ENCODE data around the gene FFAR2. TPM values are rescaled to one million over a fixed set of nuclear protein-coding genes. Genes with fewer than 3 reads are reported as not detected.

Gene FFAR2
- total and polyA plus RNA-seq, 4 donors: 0.25 to 0.84 (median 0.47) TPM

- no peak for TF ChIP-seq JUND (IDR thresholded peaks at IDR 0.05)
- TF ChIP-seq TAF1 (conservative IDR thresholded peaks at IDR 0.05): no peak
- TF ChIP-seq SP1 (IDR thresholded peaks at IDR 0.05): no peak
- no peak overlapping the region for H3K27ac ChIP-seq (ENCODE audit: low read depth in 1 of 2, low read length in 2 of 2)
- 79% methylated on average over 5 of the region's 5 CpGs for WGBS
- H3K36me3 ChIP-seq (ENCODE audit: control insufficient read depth in 4 of 4, insufficient read depth in 3 of 4, low read depth in 1 of 4, low read length in 3 of 4): no peaks in the 10 kb centered on the region
- H3K4me3 ChIP-seq (ENCODE audit: low read depth in 1 of 3, low read length in 3 of 3): no peak overlapping the region
- H3K9me3 ChIP-seq (ENCODE audit: control insufficient read depth in 4 of 4, low read length in 3 of 4): no peaks in the 10 kb centered on the region
- peaks cover 8 to 26% (median 16%) of the 10 kb centered on the region in 4 donors for H3K4me1 ChIP-seq (ENCODE audit: control insufficient read depth in 4 of 4, insufficient read depth in 4 of 4, low read length in 3 of 4)
- H3K9ac ChIP-seq (ENCODE audit: low read depth in 1 of 2, low read length in 2 of 2): no peak overlapping the region
- DNase-seq (ENCODE audit: low spot score): no peak
- no peaks in the 10 kb centered on the region for H3K27me3 ChIP-seq (ENCODE audit: control insufficient read depth in 4 of 4, insufficient read depth in 4 of 4, low read length in 3 of 4)
Observed at GRCh38 chr19:35438527-35438926, 9.5 kb upstream of the FFAR2 start.

- Histone ChIP-seq H3K4me3 (ENCODE audit: low read depth in 1 of 3, low read length in 3 of 3) (no peak overlapping the region), H3K36me3 (ENCODE audit: control insufficient read depth in 4 of 4, insufficient read depth in 3 of 4, low read depth in 1 of 4, low read length in 3 of 4) (no peaks in the 10 kb centered on the region), H3K27ac (ENCODE audit: low read depth in 1 of 2, low read length in 2 of 2) (no peak overlapping the region), H3K4me1 (ENCODE audit: control insufficient read depth in 4 of 4, insufficient read depth in 4 of 4, low read length in 3 of 4) (peaks cover 7 to 21% (median 12%) of the 10 kb centered on the region in 4 donors), H3K27me3 (ENCODE audit: control insufficient read depth in 4 of 4, insufficient read depth in 4 of 4, low read length in 3 of 4) (no peaks in the 10 kb centered on the region), H3K9ac (ENCODE audit: low read depth in 1 of 2, low read length in 2 of 2) (no peak overlapping the region), H3K9me3 (ENCODE audit: control insufficient read depth in 4 of 4, low read length in 3 of 4) (no peaks in the 10 kb centered on the region)
- TF ChIP-seq, protein P1, sequence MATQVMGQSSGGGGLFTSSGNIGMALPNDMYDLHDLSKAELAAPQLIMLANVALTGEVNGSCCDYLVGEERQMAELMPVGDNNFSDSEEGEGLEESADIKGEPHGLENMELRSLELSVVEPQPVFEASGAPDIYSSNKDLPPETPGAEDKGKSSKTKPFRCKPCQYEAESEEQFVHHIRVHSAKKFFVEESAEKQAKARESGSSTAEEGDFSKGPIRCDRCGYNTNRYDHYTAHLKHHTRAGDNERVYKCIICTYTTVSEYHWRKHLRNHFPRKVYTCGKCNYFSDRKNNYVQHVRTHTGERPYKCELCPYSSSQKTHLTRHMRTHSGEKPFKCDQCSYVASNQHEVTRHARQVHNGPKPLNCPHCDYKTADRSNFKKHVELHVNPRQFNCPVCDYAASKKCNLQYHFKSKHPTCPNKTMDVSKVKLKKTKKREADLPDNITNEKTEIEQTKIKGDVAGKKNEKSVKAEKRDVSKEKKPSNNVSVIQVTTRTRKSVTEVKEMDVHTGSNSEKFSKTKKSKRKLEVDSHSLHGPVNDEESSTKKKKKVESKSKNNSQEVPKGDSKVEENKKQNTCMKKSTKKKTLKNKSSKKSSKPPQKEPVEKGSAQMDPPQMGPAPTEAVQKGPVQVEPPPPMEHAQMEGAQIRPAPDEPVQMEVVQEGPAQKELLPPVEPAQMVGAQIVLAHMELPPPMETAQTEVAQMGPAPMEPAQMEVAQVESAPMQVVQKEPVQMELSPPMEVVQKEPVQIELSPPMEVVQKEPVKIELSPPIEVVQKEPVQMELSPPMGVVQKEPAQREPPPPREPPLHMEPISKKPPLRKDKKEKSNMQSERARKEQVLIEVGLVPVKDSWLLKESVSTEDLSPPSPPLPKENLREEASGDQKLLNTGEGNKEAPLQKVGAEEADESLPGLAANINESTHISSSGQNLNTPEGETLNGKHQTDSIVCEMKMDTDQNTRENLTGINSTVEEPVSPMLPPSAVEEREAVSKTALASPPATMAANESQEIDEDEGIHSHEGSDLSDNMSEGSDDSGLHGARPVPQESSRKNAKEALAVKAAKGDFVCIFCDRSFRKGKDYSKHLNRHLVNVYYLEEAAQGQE (IDR thresholded peaks at IDR 0.05): no peak
- TF ChIP-seq, protein P2, sequence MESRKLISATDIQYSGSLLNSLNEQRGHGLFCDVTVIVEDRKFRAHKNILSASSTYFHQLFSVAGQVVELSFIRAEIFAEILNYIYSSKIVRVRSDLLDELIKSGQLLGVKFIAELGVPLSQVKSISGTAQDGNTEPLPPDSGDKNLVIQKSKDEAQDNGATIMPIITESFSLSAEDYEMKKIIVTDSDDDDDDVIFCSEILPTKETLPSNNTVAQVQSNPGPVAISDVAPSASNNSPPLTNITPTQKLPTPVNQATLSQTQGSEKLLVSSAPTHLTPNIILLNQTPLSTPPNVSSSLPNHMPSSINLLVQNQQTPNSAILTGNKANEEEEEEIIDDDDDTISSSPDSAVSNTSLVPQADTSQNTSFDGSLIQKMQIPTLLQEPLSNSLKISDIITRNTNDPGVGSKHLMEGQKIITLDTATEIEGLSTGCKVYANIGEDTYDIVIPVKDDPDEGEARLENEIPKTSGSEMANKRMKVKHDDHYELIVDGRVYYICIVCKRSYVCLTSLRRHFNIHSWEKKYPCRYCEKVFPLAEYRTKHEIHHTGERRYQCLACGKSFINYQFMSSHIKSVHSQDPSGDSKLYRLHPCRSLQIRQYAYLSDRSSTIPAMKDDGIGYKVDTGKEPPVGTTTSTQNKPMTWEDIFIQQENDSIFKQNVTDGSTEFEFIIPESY (IDR thresholded peaks at IDR 0.05): no peak
- TF ChIP-seq HNF4A (conservative IDR thresholded peaks at IDR 0.05): no peak
- TF ChIP-seq JUND (IDR thresholded peaks at IDR 0.05): no peak
- TF ChIP-seq RXRA (IDR thresholded peaks at IDR 0.05): no peak
- no peak for TF ChIP-seq YY1 (IDR thresholded peaks at IDR 0.05)
- no peak for TF ChIP-seq FOXA1 (IDR thresholded peaks at IDR 0.05)
- no peak for TF ChIP-seq FOXA2 (IDR thresholded peaks at IDR 0.05)
- no peak for TF ChIP-seq NR2F2 (IDR thresholded peaks at IDR 0.05)
- no peak for TF ChIP-seq RAD21 (IDR thresholded peaks at IDR 0.05)
- TF ChIP-seq SP1 (IDR thresholded peaks at IDR 0.05): no peak
- no peak for TF ChIP-seq ATF3 (IDR thresholded peaks at IDR 0.05)
- TF ChIP-seq, protein P3, sequence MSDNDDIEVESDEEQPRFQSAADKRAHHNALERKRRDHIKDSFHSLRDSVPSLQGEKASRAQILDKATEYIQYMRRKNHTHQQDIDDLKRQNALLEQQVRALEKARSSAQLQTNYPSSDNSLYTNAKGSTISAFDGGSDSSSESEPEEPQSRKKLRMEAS (IDR thresholded peaks at IDR 0.05): no peak
- no peak for TF ChIP-seq TAF1 (conservative IDR thresholded peaks at IDR 0.05)
- TF ChIP-seq, protein P4, sequence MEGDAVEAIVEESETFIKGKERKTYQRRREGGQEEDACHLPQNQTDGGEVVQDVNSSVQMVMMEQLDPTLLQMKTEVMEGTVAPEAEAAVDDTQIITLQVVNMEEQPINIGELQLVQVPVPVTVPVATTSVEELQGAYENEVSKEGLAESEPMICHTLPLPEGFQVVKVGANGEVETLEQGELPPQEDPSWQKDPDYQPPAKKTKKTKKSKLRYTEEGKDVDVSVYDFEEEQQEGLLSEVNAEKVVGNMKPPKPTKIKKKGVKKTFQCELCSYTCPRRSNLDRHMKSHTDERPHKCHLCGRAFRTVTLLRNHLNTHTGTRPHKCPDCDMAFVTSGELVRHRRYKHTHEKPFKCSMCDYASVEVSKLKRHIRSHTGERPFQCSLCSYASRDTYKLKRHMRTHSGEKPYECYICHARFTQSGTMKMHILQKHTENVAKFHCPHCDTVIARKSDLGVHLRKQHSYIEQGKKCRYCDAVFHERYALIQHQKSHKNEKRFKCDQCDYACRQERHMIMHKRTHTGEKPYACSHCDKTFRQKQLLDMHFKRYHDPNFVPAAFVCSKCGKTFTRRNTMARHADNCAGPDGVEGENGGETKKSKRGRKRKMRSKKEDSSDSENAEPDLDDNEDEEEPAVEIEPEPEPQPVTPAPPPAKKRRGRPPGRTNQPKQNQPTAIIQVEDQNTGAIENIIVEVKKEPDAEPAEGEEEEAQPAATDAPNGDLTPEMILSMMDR (IDR thresholded peaks at IDR 0.05; ENCODE audit: low read depth, low read length, missing input control): no peak
- no peak for TF ChIP-seq EGR1 (IDR thresholded peaks at IDR 0.05; ENCODE audit: low read depth in 2 of 2)
- no peak for TF ChIP-seq GABPA (IDR thresholded peaks at IDR 0.05 in 1 of 2, conservative IDR thresholded peaks at IDR 0.05 in 1 of 2)
- WGBS: 84% methylated on average over 6 of the region's 6 CpGs
- DNase-seq (ENCODE audit: low spot score): no peak
Observed at GRCh38 chr19:35439921-35440320, 8.1 kb upstream of the FFAR2 start.
